ENCODE measurements around the gene LAGE3. TPM values are rescaled to one million over a fixed set of nuclear protein-coding genes. Genes with fewer than 3 reads are reported as not detected.
A peak's percentile ranks its signal among the peaks of the same experiment; 100 is the strongest.

The LAGE3 gene
- total RNA-seq, 6 experiments from 2014 or later = 8.4 to 24.9 (median 10.8) TPM

DNA sequence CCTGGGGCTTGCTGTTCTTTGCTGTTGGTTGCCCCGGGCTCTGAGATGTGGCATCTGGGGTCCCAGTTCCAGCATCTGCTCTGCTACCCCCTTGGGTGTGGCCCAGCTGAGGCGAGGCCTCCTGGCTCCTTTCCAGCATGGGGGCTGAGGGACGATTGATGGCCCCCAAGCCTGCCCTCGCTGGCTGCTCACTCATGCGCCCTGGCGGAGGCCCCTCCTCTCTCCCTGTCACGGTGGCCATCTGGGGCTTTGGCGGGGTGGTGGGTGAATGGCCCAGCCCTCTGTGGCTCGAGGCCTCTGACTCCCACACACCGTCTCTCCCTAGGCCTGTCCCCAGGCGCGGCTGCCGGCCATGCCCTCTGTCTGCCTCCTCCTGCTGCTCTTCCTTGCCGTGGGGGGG is 19.2 kb downstream of the LAGE3 start:
- intact Hi-C loops (cut with DNase I) = no loop called here
- Histone ChIP-seq H3K36me3 (no peaks in the 10 kb centered on the region), H3K27ac (no peak overlapping the region), H3K4me3 (no peak overlapping the region), H3K4me1 (no peaks in the 10 kb centered on the region), H3K9me3 (no peaks in the 10 kb centered on the region), H3K27me3 (no peaks in the 10 kb centered on the region)
- TF ChIP-seq, protein P1, sequence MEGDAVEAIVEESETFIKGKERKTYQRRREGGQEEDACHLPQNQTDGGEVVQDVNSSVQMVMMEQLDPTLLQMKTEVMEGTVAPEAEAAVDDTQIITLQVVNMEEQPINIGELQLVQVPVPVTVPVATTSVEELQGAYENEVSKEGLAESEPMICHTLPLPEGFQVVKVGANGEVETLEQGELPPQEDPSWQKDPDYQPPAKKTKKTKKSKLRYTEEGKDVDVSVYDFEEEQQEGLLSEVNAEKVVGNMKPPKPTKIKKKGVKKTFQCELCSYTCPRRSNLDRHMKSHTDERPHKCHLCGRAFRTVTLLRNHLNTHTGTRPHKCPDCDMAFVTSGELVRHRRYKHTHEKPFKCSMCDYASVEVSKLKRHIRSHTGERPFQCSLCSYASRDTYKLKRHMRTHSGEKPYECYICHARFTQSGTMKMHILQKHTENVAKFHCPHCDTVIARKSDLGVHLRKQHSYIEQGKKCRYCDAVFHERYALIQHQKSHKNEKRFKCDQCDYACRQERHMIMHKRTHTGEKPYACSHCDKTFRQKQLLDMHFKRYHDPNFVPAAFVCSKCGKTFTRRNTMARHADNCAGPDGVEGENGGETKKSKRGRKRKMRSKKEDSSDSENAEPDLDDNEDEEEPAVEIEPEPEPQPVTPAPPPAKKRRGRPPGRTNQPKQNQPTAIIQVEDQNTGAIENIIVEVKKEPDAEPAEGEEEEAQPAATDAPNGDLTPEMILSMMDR (IDR thresholded peaks at IDR 0.05) = no peak
- no peak for TF ChIP-seq POLR2A (IDR thresholded peaks at IDR 0.05)
- no CpG with 5 or more reads among the region's 14 CpGs for WGBS (ENCODE audit: insufficient coverage, low coverage, low lambda C conversion rate, missing lambda C conversion rate)
- DNase-seq = no peak
- no peak for ATAC-seq

DNA sequence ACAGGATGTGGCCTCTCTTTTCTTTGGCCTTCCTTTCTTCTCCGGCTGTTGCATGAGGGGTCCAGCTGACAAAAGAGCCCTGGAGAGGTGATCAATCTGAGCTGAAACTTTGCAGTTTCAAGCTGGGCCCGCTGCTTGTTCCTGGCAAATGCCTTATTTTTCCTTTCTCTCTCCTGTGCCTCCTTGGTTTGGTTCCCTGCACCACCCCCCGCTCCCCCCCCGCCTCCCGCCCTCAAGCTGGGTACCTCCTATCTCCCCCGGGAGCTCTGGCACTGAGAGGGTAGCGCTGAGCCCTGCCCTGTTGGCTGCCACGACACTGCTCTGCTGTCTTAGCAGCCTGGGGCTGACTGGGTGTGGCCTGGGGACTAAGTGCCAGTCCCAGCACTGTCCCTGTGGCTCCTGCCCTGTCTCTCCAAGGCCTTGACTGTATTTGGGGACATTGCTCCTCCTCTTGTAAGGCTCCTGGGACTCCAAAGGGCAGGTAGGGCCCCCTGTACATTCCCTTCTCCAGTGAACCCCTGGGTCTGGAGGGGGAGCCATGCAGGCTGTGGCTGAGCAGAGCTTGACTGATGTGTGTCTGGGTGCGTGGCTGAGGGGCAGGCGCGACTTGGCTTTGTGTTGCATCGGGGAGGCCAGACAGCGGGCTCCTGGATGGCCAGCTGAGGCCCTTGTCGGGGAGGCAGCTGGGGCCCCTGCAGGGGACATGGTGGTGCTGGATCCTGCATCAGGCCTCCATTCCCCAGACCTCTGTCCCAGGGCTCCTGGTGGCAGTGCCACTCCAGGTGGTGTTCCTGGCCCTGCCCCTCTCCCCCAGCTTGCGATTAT is 19.9 kb downstream of the LAGE3 start:
- intact Hi-C loops (cut with DNase I) = no loop called here
- no peak for DNase-seq
- peak overlapping the region; percentile 36 to 65 (median 44) for H3K4me3 ChIP-seq
- no peak for TF ChIP-seq POLR2A (IDR thresholded peaks at IDR 0.05)
- TF ChIP-seq, protein P1 (IDR thresholded peaks at IDR 0.05) = no peak
- H3K4me1 ChIP-seq = no peaks in the 10 kb centered on the region
- no peaks in the 10 kb centered on the region for H3K9me3 ChIP-seq
- no peaks in the 10 kb centered on the region for H3K27me3 ChIP-seq
- WGBS (ENCODE audit: insufficient coverage, low coverage, low lambda C conversion rate, missing lambda C conversion rate) = 53% methylated on average over 10 of the region's 15 CpGs
- ATAC-seq = peak; percentile 25 to 66 (median 55)
- H3K36me3 ChIP-seq = no peaks in the 10 kb centered on the region
- no peak overlapping the region for H3K27ac ChIP-seq

DNA sequence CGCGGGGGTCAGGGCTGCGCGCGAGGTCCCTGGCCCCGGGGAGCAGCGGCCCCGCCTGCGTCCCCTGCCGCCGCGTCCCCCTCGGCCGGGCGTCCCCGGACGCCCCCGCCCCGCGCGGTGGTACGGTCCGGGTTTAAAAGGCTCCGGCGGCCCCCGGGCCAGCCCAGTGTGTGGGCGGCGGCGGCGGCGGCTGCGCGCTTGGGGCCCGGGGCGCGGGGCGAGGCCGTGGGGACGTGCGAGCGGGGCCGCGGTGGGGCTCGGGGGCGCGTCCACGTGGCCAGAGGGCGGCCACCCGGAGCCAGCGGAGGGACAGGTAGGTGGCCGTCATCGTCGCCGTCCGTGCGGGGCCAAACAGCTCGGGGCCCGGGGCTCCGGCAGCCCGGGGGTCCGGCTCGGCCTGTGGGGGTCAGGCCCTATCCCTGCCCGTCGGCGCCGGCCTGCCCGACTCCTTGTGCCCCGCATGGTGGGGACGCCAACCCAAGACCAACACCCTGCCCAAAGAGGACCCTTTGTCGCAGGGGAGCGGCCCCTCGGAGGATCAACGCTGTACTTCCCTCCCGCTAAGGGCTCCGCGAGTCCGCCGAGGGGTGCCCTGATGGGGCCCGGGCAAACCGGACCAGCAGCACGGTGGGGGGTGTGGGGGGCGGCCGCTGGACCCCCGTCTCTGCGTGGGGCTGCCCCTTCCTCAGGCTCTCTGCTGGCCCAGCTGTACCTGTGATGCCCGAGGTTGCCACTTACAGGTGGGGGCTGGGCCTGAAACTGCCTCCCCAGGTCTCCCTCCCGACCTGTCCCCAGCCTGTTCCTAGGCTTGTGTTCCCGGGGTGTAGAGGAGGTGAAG is 20.7 kb downstream of the LAGE3 start, which contains the start of gene PLXNA3:
Gene PLXNA3 (plus strand): TSS at position 166 of the 838 bp plus-strand sequence. CDS start 1,903 bp downstream, outside the sequence.
- TF ChIP-seq, protein P1 (IDR thresholded peaks at IDR 0.05) = no peak
- TF ChIP-seq POLR2A (IDR thresholded peaks at IDR 0.05) = peak; percentile 69
- DNase-seq (peak in 1 of 3 donors; percentile 58), ATAC-seq (peak; percentile 48 to 78 (median 72))
- intact Hi-C loops (cut with DNase I) = no loop called here
- no peaks in the 10 kb centered on the region for H3K9me3 ChIP-seq
- H3K36me3 ChIP-seq = no peaks in the 10 kb centered on the region
- no peaks in the 10 kb centered on the region for H3K27me3 ChIP-seq
- peak within 1 kb of the TSS in 1 of 3 donors; percentile 13 for H3K27ac ChIP-seq
- H3K4me3 ChIP-seq = peak within 1 kb of the TSS; percentile 36 to 65 (median 44)
- no peaks in the 10 kb centered on the region for H3K4me1 ChIP-seq
- 18% methylated on average over 16 of the region's 88 CpGs for WGBS (ENCODE audit: insufficient coverage, low coverage, low lambda C conversion rate, missing lambda C conversion rate)

DNA sequence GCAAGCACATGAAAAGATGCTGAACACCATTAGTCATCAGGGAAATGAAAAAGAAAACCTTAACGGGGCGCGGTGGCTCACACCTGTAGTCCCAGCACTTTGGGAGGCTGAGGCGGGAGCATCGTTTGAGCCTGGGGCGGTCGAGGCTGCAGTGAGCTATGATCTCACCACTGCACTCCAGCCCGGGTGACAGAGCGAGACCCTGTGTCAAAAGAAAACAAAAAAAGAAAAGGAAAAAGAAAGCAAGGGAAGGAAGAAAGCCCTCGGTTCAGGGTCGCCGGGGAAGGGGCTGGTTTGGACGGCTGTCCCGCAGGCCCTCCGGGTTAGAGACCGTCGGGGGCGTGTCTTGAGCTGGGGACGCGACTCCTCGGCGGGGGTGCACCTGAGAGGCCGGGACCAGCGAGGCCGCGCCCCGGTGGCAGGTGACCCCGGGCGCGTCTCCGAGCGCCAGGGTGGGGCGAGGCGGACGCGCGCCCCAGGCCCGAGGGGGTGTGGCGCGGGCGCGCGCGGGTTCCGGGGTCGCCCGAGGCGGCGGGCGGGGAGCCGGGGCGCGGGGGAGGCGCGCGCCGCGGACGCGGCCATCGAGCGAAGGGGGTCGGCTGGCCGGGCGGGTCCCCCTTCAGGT is 21.5 kb downstream of the LAGE3 start:
- H3K27me3 ChIP-seq = no peaks in the 10 kb centered on the region
- H3K36me3 ChIP-seq = no peaks in the 10 kb centered on the region
- peak; percentile 48 to 71 (median 64) for ATAC-seq
- H3K4me3 ChIP-seq = peak overlapping the region; percentile 26 to 65 (median 44)
- TF ChIP-seq POLR2A (IDR thresholded peaks at IDR 0.05) = no peak
- TF ChIP-seq, protein P1 (IDR thresholded peaks at IDR 0.05) = no peak
- H3K4me1 ChIP-seq = no peaks in the 10 kb centered on the region
- H3K27ac ChIP-seq = peak overlapping the region in 1 of 3 donors; percentile 13
- no peaks in the 10 kb centered on the region for H3K9me3 ChIP-seq
- WGBS (ENCODE audit: insufficient coverage, low coverage, low lambda C conversion rate, missing lambda C conversion rate) = 57% methylated on average over 29 of the region's 65 CpGs
- intact Hi-C loops (cut with DNase I) = no loop called here
- peak in 1 of 3 donors; percentile 55 for DNase-seq

Data from right lobe of liver (tissue), 6 donors.